Measurements from ENCODE around the gene PDP2.

DNA sequence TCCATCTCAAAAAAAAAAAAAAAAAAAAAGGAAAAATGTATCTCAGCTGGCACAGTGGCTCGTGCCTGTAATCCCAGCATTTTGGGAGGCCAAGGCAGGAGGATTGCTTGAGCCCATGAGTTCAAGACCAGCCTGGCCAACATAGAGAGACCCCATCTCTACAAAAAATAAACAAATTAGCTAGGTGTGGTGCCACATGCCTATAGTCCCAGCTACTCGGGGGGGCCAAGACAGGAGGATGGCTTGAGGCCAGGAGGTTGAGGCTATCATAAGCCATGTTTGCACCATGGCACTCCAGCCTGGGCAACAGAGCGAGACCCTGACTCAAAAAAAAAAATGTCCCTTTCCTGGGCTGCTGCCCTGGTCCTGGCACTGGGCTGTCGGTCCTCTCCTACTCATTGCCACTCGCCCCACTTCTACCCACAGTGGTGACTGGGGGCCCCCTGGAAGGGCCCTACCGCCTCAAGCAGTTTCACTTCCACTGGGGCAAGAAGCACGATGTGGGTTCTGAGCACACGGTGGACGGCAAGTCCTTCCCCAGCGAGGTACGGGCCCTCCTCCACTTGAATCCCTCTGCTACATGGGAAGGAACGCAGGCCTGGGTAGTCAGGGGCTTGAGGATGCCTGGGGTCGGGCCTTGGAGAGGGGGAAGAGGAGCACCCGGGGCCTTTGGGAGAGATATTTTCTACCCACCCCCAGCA, 30.1 kb upstream of the PDP2 start:
- TF ChIP-seq, protein P1, sequence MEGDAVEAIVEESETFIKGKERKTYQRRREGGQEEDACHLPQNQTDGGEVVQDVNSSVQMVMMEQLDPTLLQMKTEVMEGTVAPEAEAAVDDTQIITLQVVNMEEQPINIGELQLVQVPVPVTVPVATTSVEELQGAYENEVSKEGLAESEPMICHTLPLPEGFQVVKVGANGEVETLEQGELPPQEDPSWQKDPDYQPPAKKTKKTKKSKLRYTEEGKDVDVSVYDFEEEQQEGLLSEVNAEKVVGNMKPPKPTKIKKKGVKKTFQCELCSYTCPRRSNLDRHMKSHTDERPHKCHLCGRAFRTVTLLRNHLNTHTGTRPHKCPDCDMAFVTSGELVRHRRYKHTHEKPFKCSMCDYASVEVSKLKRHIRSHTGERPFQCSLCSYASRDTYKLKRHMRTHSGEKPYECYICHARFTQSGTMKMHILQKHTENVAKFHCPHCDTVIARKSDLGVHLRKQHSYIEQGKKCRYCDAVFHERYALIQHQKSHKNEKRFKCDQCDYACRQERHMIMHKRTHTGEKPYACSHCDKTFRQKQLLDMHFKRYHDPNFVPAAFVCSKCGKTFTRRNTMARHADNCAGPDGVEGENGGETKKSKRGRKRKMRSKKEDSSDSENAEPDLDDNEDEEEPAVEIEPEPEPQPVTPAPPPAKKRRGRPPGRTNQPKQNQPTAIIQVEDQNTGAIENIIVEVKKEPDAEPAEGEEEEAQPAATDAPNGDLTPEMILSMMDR (conservative IDR thresholded peaks at IDR 0.05; ENCODE audit: low read length), result no peak
- no peak for TF ChIP-seq EZH2phosphoT487 (IDR thresholded peaks at IDR 0.05; ENCODE audit: borderline replicate concordance, low read depth, low read length)

Measured in OCI-LY7 (cell line).